Stomach (tissue), 4 donors: ENCODE data around the gene CCDC127.
"Not testable (repeated sequence)": the region's sequence is repeated elsewhere in the genome, so short reads cannot be mapped to it uniquely, and the experiment has no call there.

Source experiments
- EP300 ChIP-seq: sonication (generic); formaldehyde crosslinking; IDR thresholded peaks from one replicate; pipeline ENCODE4 v1.6.1; 2017; ENCODE audit warnings: antibody characterized with exemption
- POLR2A ChIP-seq, 4 donors: fragments of 450-650 bp; IDR thresholded peaks; one replicate each; pipeline ENCODE4 v1.6.1; 2016; ENCODE audit warnings: antibody characterized with exemption in 4 of 4, control low read depth in 2 of 4, mild to moderate bottlenecking in 1 of 4, moderate library complexity in 1 of 4
- POLR2AphosphoS5 ChIP-seq, 3 donors: sonication (generic); formaldehyde crosslinking; IDR thresholded peaks; one replicate each; pipeline ENCODE4 v1.6.1; 2016; ENCODE audit warnings: antibody characterized with exemption in 3 of 3
- TF ChIP-seq, protein P1 (sequence below), 7 experiments: fragments of 450-650 bp in 4 of 7; fragments of 200-600 bp in 3 of 7; sonication (generic) in 3 of 7; IDR thresholded peaks; one replicate each; pipeline ENCODE4 v1.5.1; 2016 to 2019; ENCODE audit warnings: antibody characterized with exemption in 7 of 7, control low read depth in 2 of 7, mild to moderate bottlenecking in 1 of 7

DNA sequence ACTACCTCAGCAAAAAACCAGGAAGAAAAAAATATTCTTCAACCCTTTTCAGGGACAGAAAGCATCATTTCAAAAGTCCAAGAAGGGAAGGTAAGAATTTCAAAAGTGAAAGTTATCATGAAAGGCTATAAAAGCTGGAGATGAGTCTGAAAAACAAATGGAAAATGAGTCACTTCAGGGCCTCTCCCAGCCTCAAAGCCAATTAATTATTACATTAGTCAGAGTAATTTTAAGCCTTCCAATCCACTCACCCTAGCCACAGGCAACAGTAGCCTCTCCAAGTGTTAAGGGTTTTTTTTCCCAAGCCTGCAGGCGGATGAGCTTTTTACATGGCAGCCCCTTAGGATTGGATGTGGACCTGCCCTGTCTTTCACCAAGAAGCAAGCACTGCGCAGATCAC is 2.7 kb downstream of the CCDC127 start:
- TF ChIP-seq, protein P1, sequence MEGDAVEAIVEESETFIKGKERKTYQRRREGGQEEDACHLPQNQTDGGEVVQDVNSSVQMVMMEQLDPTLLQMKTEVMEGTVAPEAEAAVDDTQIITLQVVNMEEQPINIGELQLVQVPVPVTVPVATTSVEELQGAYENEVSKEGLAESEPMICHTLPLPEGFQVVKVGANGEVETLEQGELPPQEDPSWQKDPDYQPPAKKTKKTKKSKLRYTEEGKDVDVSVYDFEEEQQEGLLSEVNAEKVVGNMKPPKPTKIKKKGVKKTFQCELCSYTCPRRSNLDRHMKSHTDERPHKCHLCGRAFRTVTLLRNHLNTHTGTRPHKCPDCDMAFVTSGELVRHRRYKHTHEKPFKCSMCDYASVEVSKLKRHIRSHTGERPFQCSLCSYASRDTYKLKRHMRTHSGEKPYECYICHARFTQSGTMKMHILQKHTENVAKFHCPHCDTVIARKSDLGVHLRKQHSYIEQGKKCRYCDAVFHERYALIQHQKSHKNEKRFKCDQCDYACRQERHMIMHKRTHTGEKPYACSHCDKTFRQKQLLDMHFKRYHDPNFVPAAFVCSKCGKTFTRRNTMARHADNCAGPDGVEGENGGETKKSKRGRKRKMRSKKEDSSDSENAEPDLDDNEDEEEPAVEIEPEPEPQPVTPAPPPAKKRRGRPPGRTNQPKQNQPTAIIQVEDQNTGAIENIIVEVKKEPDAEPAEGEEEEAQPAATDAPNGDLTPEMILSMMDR (IDR thresholded peaks at IDR 0.05): not testable (repeated sequence)
- TF ChIP-seq POLR2A (IDR thresholded peaks at IDR 0.05); EP300; POLR2AphosphoS5 (IDR thresholded peaks at IDR 0.05): not testable (repeated sequence)
